H1 (cell line): ENCODE measurements around the gene ADPRHL1. TPM values are rescaled to one million over a fixed set of nuclear protein-coding genes. Genes with fewer than 3 reads are reported as not detected.

Experiments used
- CTCF ChIA-PET: fragments of 300-600 bp; sonication (Branson Sonifier 250); formaldehyde crosslinking; loops from one replicate; lab custom pipeline; 2021; ENCODE audit not compliant: partially characterized antibody; lab: Charles Lee
- POLR2A ChIA-PET: fragments of 300-600 bp; sonication (Branson Sonifier 250); formaldehyde crosslinking; loops from one replicate; lab custom pipeline; 2021; ENCODE audit warnings: inconsistent platforms; ENCODE audit not compliant: partially characterized antibody; lab: Charles Lee
- DNase-seq, 2 experiments: peaks; one replicate each; pipeline versions ENCODE4 v3.0.0 to v3.0.0-alpha.2; 2010 to 2022; ENCODE audit warnings: low spot score in 2 of 2, low read depth in 1 of 2, mixed read lengths in 1 of 2
- FAIRE-seq: peaks from 2 replicates; lab custom pipeline; 2011; peaks lifted over from hg19 to GRCh38; lab: Jason Lieb, UNC
- H2AFZ ChIP-seq: 2 replicates; pipeline ENCODE4 v1.8.1; 2012; ENCODE audit warnings: low read length, inconsistent platforms
- H2AK5ac ChIP-seq: 2 replicates; pipeline ENCODE4 v1.6.1; 2013; ENCODE audit warnings: low read depth, low read length
- H2BK120ac ChIP-seq: replicated peaks from 2 replicates; pipeline ENCODE3; 2013; ENCODE audit warnings: low read depth, low read length, inconsistent platforms
- H2BK12ac ChIP-seq: 2 replicates; pipeline ENCODE4 v1.6.1; 2013; ENCODE audit warnings: low read depth, low read length
- H2BK15ac ChIP-seq: 2 replicates; pipeline ENCODE4 v1.6.1; 2013; ENCODE audit warnings: low read length
- H2BK20ac ChIP-seq: 2 replicates; pipeline ENCODE4 v1.6.1; 2013; ENCODE audit warnings: low read length
- H2BK5ac ChIP-seq: 2 replicates; pipeline ENCODE4 v1.6.1; 2013; ENCODE audit warnings: low read depth, low read length
- H3K14ac ChIP-seq: 2 replicates; pipeline ENCODE4 v1.6.1; 2013; ENCODE audit warnings: inconsistent platforms; ENCODE audit not compliant: insufficient read length
- H3K18ac ChIP-seq: 2 replicates; pipeline ENCODE4 v1.6.1; 2013; ENCODE audit warnings: low read length; ENCODE audit errors: extremely low read depth
- H3K23ac ChIP-seq: 2 replicates; pipeline ENCODE4 v1.6.1; 2013; ENCODE audit warnings: inconsistent platforms; ENCODE audit not compliant: insufficient read length
- H3K23me2 ChIP-seq: 2 replicates; pipeline ENCODE4 v1.6.1; 2013; ENCODE audit warnings: low read depth, low read length
- H3K27ac ChIP-seq: 2 replicates; pipeline ENCODE4 v1.6.1; 2011; ENCODE audit warnings: low read depth, low read length, inconsistent platforms
- H3K27me3 ChIP-seq, 4 experiments: replicated peaks in 1 of 4; 1 replicate in 1 of 4; 2 replicates in 3 of 4; pipeline versions ENCODE4 v1.6.1 to v1.8.1; 2011 to 2013; ENCODE audit warnings: low read length in 3 of 4, mild to moderate bottlenecking in 3 of 4, inconsistent platforms in 2 of 4, mixed read lengths in 2 of 4, moderate library complexity in 1 of 4; ENCODE audit not compliant: control insufficient read depth in 3 of 4, insufficient read depth in 3 of 4; ENCODE audit errors: extremely low read depth in 1 of 4
- H3K36me3 ChIP-seq, 4 experiments: 2 replicates each; pipeline versions ENCODE4 v1.6.1 to v1.8.1; 2011 to 2013; ENCODE audit warnings: mild to moderate bottlenecking in 4 of 4, low read length in 3 of 4, moderate library complexity in 2 of 4, control low read depth in 1 of 4, inconsistent platforms in 1 of 4; ENCODE audit not compliant: insufficient read depth in 4 of 4, control insufficient read depth in 2 of 4
- H3K4ac ChIP-seq: replicated peaks from 2 replicates; pipeline ENCODE3; 2013; ENCODE audit warnings: low read length, low read depth, mixed read lengths, inconsistent platforms; ENCODE audit not compliant: insufficient read length
- H3K4me1 ChIP-seq, 4 experiments: replicated peaks in 1 of 4; 1 replicate in 1 of 4; 2 replicates in 3 of 4; pipeline versions ENCODE4 v1.6.1 to v1.8.1; 2011 to 2013; ENCODE audit warnings: low read length in 3 of 4, inconsistent platforms in 2 of 4, mixed read lengths in 1 of 4; ENCODE audit not compliant: insufficient read depth in 4 of 4, control insufficient read depth in 3 of 4
- H3K4me2 ChIP-seq, 2 experiments: 2 replicates each; pipeline versions ENCODE4 v1.6.1 to v1.8.1; 2011 to 2013; ENCODE audit warnings: low read depth in 2 of 2, low read length in 2 of 2, control low read depth in 1 of 2, inconsistent platforms in 1 of 2, mild to moderate bottlenecking in 1 of 2; ENCODE audit not compliant: insufficient read depth in 1 of 2
- H3K4me3 ChIP-seq, 4 experiments: fragments of 200-600, 300-600 bp in 1 of 4; sonication (generic), shearing (Covaris generic), sonication (Bioruptor Twin) in 1 of 4; 2 replicates each; pipeline versions ENCODE4 v1.5.1 to v1.8.1; 2011 to 2016; ENCODE audit warnings: low read length in 4 of 4, low read depth in 3 of 4, control low read depth in 2 of 4, inconsistent platforms in 2 of 4, mild to moderate bottlenecking in 2 of 4, mixed read lengths in 1 of 4, moderate library complexity in 1 of 4; ENCODE audit not compliant: insufficient read depth in 2 of 4; ENCODE audit errors: extremely low read depth in 1 of 4
- H3K56ac ChIP-seq: replicated peaks from 2 replicates; pipeline ENCODE3; 2013; ENCODE audit warnings: low read depth, mild to moderate bottlenecking, mixed read lengths, low read length, inconsistent platforms; ENCODE audit not compliant: insufficient read length
- H3K79me1 ChIP-seq: 2 replicates; pipeline ENCODE4 v1.6.1; 2013; ENCODE audit warnings: low read depth, low read length, control low read depth
- H3K79me2 ChIP-seq, 2 experiments: 2 replicates each; pipeline versions ENCODE4 v1.6.1 to v1.8.1; 2012 to 2013; ENCODE audit warnings: low read length in 2 of 2, mild to moderate bottlenecking in 2 of 2, inconsistent platforms in 1 of 2; ENCODE audit not compliant: insufficient read depth in 2 of 2, control insufficient read depth in 1 of 2
- H3K9ac ChIP-seq, 4 experiments: replicated peaks in 1 of 4; 1 replicate in 1 of 4; 2 replicates in 3 of 4; pipeline versions ENCODE4 v1.6.1 to v1.8.1; 2011 to 2013; ENCODE audit warnings: low read depth in 3 of 4, low read length in 3 of 4, control low read depth in 2 of 4, mild to moderate bottlenecking in 2 of 4, moderate library complexity in 2 of 4, inconsistent platforms in 1 of 4; ENCODE audit errors: extremely low read depth in 1 of 4
- H3K9me3 ChIP-seq, 2 experiments: 2 replicates each; pipeline versions ENCODE4 v1.6.1 to v1.8.1; 2012 to 2013; ENCODE audit warnings: mild to moderate bottlenecking in 2 of 2, moderate library complexity in 2 of 2, control low read depth in 1 of 2, inconsistent platforms in 1 of 2, low read depth in 1 of 2, low read length in 1 of 2, mixed read lengths in 1 of 2; ENCODE audit not compliant: insufficient read depth in 2 of 2
- H4K20me1 ChIP-seq, 2 experiments: replicated peaks in 1 of 2; 2 replicates each; pipeline versions ENCODE3 to v1.8.1; 2011 to 2013; ENCODE audit warnings: inconsistent platforms in 2 of 2, low read length in 2 of 2, mild to moderate bottlenecking in 1 of 2; ENCODE audit not compliant: insufficient read depth in 2 of 2, control insufficient read depth in 1 of 2
- H4K5ac ChIP-seq: 2 replicates; pipeline ENCODE4 v1.6.1; 2013; ENCODE audit warnings: low read length, low read depth, mixed read lengths, inconsistent platforms; ENCODE audit not compliant: insufficient read length
- H4K8ac ChIP-seq: 2 replicates; pipeline ENCODE4 v1.8.0; 2013; ENCODE audit warnings: mild to moderate bottlenecking, moderate library complexity, low read length, inconsistent platforms; ENCODE audit not compliant: insufficient read depth; ENCODE audit errors: extremely low read depth
- H4K91ac ChIP-seq: replicated peaks from 2 replicates; pipeline ENCODE3; 2013; ENCODE audit warnings: low read length, mixed read lengths, inconsistent platforms; ENCODE audit not compliant: insufficient read length
- KDM4A ChIP-seq: IDR thresholded peaks from one replicate; pipeline ENCODE4 v1.7.1; 2012; ENCODE audit warnings: low read depth, mild to moderate bottlenecking, moderate library complexity, low read length, inconsistent platforms; ENCODE audit not compliant: severe bottlenecking
- MAFK ChIP-seq: IDR thresholded peaks from 2 replicates; pipeline ENCODE4 v1.6.1; 2012; ENCODE audit warnings: low read depth, mild to moderate bottlenecking, improper control_type of control experiment, low read length
- POLR2A ChIP-seq, 2 experiments: IDR thresholded peaks; 1 replicate in 1 of 2; 2 replicates in 1 of 2; pipeline ENCODE4 v1.6.1; 2011; ENCODE audit warnings: low read depth in 2 of 2, low read length in 2 of 2, mild to moderate bottlenecking in 2 of 2; ENCODE audit errors: control extremely low read depth in 1 of 2
- POLR2AphosphoS5 ChIP-seq: IDR thresholded peaks from 2 replicates; pipeline ENCODE4 v1.6.1; 2011; ENCODE audit warnings: low read depth, low read length
- RFX5 ChIP-seq: IDR thresholded peaks from 2 replicates; pipeline ENCODE4 v1.6.1; 2011; ENCODE audit warnings: low read depth, low read length, improper control_type of control experiment, borderline replicate concordance
- RXRA ChIP-seq: IDR thresholded peaks from 2 replicates; pipeline ENCODE4 v1.6.1; 2011; ENCODE audit warnings: low read depth, mild to moderate bottlenecking, low read length, moderate library complexity; ENCODE audit not compliant: insufficient read depth
- YY1 ChIP-seq: IDR thresholded peaks from 2 replicates; pipeline ENCODE4 v1.6.1; 2011; ENCODE audit warnings: low read depth, mild to moderate bottlenecking, low read length
- WGBS, 2 experiments: shearing (Covaris generic) in 1 of 2; methylation state at CpG; one replicate each; pipeline versions ENCODE4 v1.1.6 to v1.1.7; 2013 to 2015; ENCODE audit warnings: low lambda C conversion rate in 2 of 2, mixed read lengths in 2 of 2, inconsistent platforms in 1 of 2, low coverage in 1 of 2, missing lambda C conversion rate in 1 of 2; ENCODE audit not compliant: insufficient replicate concordance in 2 of 2, insufficient coverage in 1 of 2, insufficient read length in 1 of 2; ENCODE audit errors: extremely low coverage in 1 of 2, missing lambda C conversion rate in 1 of 2; 5-methylcytosine and 5-hydroxymethylcytosine counted together
- polyA plus RNA-seq, 7 experiments: library from polyadenylated mRNA; depleted of rRNA in 3 of 7; stranded (reverse) in 5 of 7; unstranded in 2 of 7; fragments of >200 nt in 5 of 7; fragments of 200-250 nt in 2 of 7; gene quantifications; 1 replicate in 5 of 7; 2 replicates in 1 of 7; 4 replicates in 1 of 7; pipeline versions ENCODE4 v1.2.1 to v1.2.3, GENCODE V29; 2011 to 2013; ENCODE audit warnings: missing spikeins in 2 of 7, mixed read lengths in 2 of 7
- total RNA-seq: library from RNA; stranded (reverse); fragmentation: NEBNext Ultra II Directional; extraction: Animal tissue kit (Norgen Biotek cat#: 25700); gene quantifications from 2 replicates; pipeline ENCODE4 v1.2.1, GENCODE V29; 2021
- TF ChIP-seq, protein P1 (sequence below): IDR thresholded peaks from 2 replicates; pipeline ENCODE4 v1.6.1; 2012; ENCODE audit warnings: inconsistent platforms
- TF ChIP-seq, protein P2 (sequence below): IDR thresholded peaks from 2 replicates; pipeline ENCODE4 v1.6.1; 2011; ENCODE audit warnings: low read depth, mild to moderate bottlenecking, low read length; ENCODE audit not compliant: insufficient read depth
- TF ChIP-seq, protein P3 (sequence below), 3 experiments: IDR thresholded peaks; 1 replicate in 2 of 3; 2 replicates in 1 of 3; pipeline versions ENCODE4 v1.5.1 to v1.6.1; 2011; ENCODE audit warnings: low read length in 3 of 3, mild to moderate bottlenecking in 3 of 3, inconsistent platforms in 2 of 3, low read depth in 1 of 3, moderate library complexity in 1 of 3; ENCODE audit not compliant: insufficient read depth in 1 of 3; ENCODE audit errors: control extremely low read depth in 1 of 3

The ADPRHL1 gene
- total and polyA plus RNA-seq, 2 of the 8 experiments (the other 6 are each of a cell fraction or from before 2014, with no cell fraction given): 0.74 to 1.7 TPM

DNA sequence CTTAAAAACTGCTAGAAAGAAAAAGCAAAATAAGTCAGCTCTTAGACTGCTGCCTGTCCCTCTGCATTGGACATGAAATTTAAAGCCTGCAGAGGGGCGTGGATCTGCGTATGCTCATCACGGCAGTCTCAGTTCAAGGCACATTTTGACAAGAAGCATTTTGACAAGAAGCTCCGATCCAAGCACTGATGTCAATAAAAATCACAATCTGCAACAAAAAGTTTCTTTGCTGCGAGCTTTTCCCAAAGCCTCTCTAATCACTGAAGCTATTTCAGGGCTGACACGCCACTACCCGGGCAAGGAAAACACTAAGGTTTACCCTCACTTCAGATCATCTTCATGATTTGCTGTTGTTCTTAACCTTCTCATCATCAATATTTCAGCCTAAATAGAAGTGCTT lies 29.8 kb upstream of the ADPRHL1 start:
- Histone ChIP-seq H3K23me2 (no peaks in the 10 kb centered on the region), H3K79me1 (peaks cover 16% of the 10 kb centered on the region), H3K27ac (no peak overlapping the region), H2AK5ac (no peak overlapping the region), H2BK20ac (no peak overlapping the region), H4K91ac (no peak overlapping the region), H2BK120ac (no peak overlapping the region), H3K9ac (no peak overlapping the region), H4K20me1 (peaks cover 22 to 26% of the 10 kb centered on the region in 2 experiments), H3K36me3 (peaks cover 0 to 24% (median 12%) of the 10 kb centered on the region in 4 experiments; a peak in 6 of 8 replicates), H3K4me2 (no peak overlapping the region), H3K27me3 (no peaks in the 10 kb centered on the region), H3K4me3 (no peak overlapping the region), H3K23ac (no peak overlapping the region), H3K4ac (no peak overlapping the region), H4K5ac (no peak overlapping the region), H4K8ac (no peak overlapping the region), H2AFZ (no peak overlapping the region), H3K4me1 (peaks cover 0 to 3% (median under 1%) of the 10 kb centered on the region in 4 experiments; a peak in 4 of 7 replicates), H2BK15ac (no peak overlapping the region), H3K18ac (no peak overlapping the region), H3K56ac (no peak overlapping the region), H2BK5ac (no peak overlapping the region), H3K9me3 (no peaks in the 10 kb centered on the region), H3K79me2 (peaks cover 25 to 69% of the 10 kb centered on the region in 2 experiments), H2BK12ac (no peak overlapping the region), H3K14ac (no peak overlapping the region)
- ChIA-PET POLR2A (interaction anchor here (1.0 to 1.6 kb wide), 3 partner anchors 8 to 17 kb away, joined by 3 to 5 read pairs (median 4); no protein-coding TSS in a partner anchor), CTCF (interaction anchor here (0.6 to 2.1 kb wide), 7 partner anchors 8 to 79 kb away, joined by 3 to 10 read pairs (median 5); partner anchors contain the start of gene ADPRHL1)
- FAIRE-seq (no peak), DNase-seq (no peak)
- WGBS, 2 experiments: 94% methylated on average over 7 of the region's 7 CpGs; no CpG with 5 or more reads in 1 of the 2 experiments
- TF ChIP-seq, protein P1, sequence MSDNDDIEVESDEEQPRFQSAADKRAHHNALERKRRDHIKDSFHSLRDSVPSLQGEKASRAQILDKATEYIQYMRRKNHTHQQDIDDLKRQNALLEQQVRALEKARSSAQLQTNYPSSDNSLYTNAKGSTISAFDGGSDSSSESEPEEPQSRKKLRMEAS: no peak
- TF ChIP-seq, protein P2, sequence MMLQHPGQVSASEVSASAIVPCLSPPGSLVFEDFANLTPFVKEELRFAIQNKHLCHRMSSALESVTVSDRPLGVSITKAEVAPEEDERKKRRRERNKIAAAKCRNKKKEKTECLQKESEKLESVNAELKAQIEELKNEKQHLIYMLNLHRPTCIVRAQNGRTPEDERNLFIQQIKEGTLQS: no peak
- TF ChIP-seq RFX5 (no peak), KDM4A (no peak), RXRA (no peak), POLR2A (IDR thresholded peaks at IDR 0.05; ENCODE audit: control extremely low read depth in 1 of 2, low read depth in 2 of 2, low read length in 2 of 2) (no peak), YY1 (no peak), MAFK (no peak), POLR2AphosphoS5 (no peak)
- TF ChIP-seq, protein P3, sequence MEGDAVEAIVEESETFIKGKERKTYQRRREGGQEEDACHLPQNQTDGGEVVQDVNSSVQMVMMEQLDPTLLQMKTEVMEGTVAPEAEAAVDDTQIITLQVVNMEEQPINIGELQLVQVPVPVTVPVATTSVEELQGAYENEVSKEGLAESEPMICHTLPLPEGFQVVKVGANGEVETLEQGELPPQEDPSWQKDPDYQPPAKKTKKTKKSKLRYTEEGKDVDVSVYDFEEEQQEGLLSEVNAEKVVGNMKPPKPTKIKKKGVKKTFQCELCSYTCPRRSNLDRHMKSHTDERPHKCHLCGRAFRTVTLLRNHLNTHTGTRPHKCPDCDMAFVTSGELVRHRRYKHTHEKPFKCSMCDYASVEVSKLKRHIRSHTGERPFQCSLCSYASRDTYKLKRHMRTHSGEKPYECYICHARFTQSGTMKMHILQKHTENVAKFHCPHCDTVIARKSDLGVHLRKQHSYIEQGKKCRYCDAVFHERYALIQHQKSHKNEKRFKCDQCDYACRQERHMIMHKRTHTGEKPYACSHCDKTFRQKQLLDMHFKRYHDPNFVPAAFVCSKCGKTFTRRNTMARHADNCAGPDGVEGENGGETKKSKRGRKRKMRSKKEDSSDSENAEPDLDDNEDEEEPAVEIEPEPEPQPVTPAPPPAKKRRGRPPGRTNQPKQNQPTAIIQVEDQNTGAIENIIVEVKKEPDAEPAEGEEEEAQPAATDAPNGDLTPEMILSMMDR (IDR thresholded peaks at IDR 0.05; ENCODE audit: control extremely low read depth in 1 of 3, insufficient read depth in 1 of 3, low read depth in 1 of 3, low read length in 3 of 3): no peak
